OCI-LY1 (cell line): ENCODE measurements around the gene ITPK1.

Experiments used
- H2AFZ ChIP-seq: fragments of 200-600 bp; sonication (generic), shearing (Covaris generic); 2 replicates; pipeline ENCODE4 v1.6.0; 2014; ENCODE audit warnings: antibody characterized with exemption, mild to moderate bottlenecking, low read length
- H3F3A ChIP-seq: fragments of 200-600 bp; sonication (generic), shearing (Covaris generic); 2 replicates; pipeline ENCODE4 v1.6.0; 2014; ENCODE audit warnings: mild to moderate bottlenecking, antibody characterized with exemption, low read length, moderate library complexity; ENCODE audit not compliant: insufficient read depth
- H3K27ac ChIP-seq: fragments of 200-600 bp; sonication (generic); 2 replicates; pipeline ENCODE4 v1.5.1; 2014; ENCODE audit warnings: low read length, mixed run types, mild to moderate bottlenecking, low read depth; ENCODE audit not compliant: poor library complexity, severe bottlenecking
- H3K27me3 ChIP-seq: fragments of 200-600 bp; sonication (generic); 2 replicates; pipeline ENCODE4 v1.6.0; 2014; ENCODE audit warnings: antibody characterized with exemption, mild to moderate bottlenecking, low read length, moderate library complexity; ENCODE audit not compliant: insufficient read depth
- H3K36me3 ChIP-seq: fragments of 200-600 bp; sonication (generic); 2 replicates; pipeline ENCODE4 v1.6.1; 2014; ENCODE audit warnings: mild to moderate bottlenecking, antibody characterized with exemption, low read length, moderate library complexity, mixed read lengths; ENCODE audit not compliant: insufficient read depth
- H3K4me1 ChIP-seq: fragments of 200-600 bp; sonication (generic); 2 replicates; pipeline ENCODE4 v1.5.1; 2014; ENCODE audit warnings: mild to moderate bottlenecking, low read length, moderate library complexity; ENCODE audit not compliant: insufficient read depth, severe bottlenecking
- H3K4me2 ChIP-seq: fragments of 200-600 bp; sonication (generic), shearing (Covaris generic); 2 replicates; pipeline ENCODE4 v1.6.1; 2014; ENCODE audit warnings: low read length
- H3K4me3 ChIP-seq: fragments of 200-600 bp; sonication (generic); 2 replicates; pipeline ENCODE4 v1.5.1; 2014; ENCODE audit warnings: low read length, low read depth, mild to moderate bottlenecking, mixed read lengths; ENCODE audit not compliant: poor library complexity, severe bottlenecking
- H3K79me2 ChIP-seq: fragments of 200-600 bp; shearing (Covaris generic); 2 replicates; pipeline ENCODE4 v1.6.1; 2016; ENCODE audit warnings: mixed run types, low read length, mixed read lengths; ENCODE audit not compliant: insufficient read depth
- H3K9ac ChIP-seq: fragments of 200-600 bp; sonication (generic), shearing (Covaris generic); 2 replicates; pipeline ENCODE4 v1.6.1; 2014; ENCODE audit warnings: mild to moderate bottlenecking, low read length, mixed read lengths
- H3K9me2 ChIP-seq: fragments of 200-600 bp; sonication (generic), shearing (Covaris generic); 2 replicates; pipeline ENCODE4 v1.6.1; 2014; ENCODE audit warnings: low read depth, mild to moderate bottlenecking, low read length, mixed read lengths
- H3K9me3 ChIP-seq: fragments of 200-600 bp; shearing (Covaris generic); 2 replicates; pipeline ENCODE4 v1.6.1; 2014; ENCODE audit warnings: low read length, mixed read lengths
- H4K20me1 ChIP-seq: fragments of 200-600 bp; sonication (generic), shearing (Covaris generic); 2 replicates; pipeline ENCODE4 v1.6.0; 2016; ENCODE audit warnings: mild to moderate bottlenecking, low read length; ENCODE audit not compliant: insufficient read depth
- EZH2 ChIP-seq: fragments of 200-600 bp; sonication (generic), shearing (Covaris generic); IDR thresholded peaks from 2 replicates; pipeline ENCODE4 v1.8.0; 2017; ENCODE audit warnings: borderline replicate concordance, mixed run types, mild to moderate bottlenecking, antibody characterized with exemption, low read length, moderate library complexity, mixed read lengths
- TF ChIP-seq, protein P1 (sequence below): fragments of 200-600 bp; sonication (generic), shearing (Covaris generic); IDR thresholded peaks from 2 replicates; pipeline ENCODE4 v1.5.1; 2017; ENCODE audit warnings: mild to moderate bottlenecking, antibody characterized with exemption, low read length, moderate library complexity, mixed read lengths

ITPK1 gene

DNA sequence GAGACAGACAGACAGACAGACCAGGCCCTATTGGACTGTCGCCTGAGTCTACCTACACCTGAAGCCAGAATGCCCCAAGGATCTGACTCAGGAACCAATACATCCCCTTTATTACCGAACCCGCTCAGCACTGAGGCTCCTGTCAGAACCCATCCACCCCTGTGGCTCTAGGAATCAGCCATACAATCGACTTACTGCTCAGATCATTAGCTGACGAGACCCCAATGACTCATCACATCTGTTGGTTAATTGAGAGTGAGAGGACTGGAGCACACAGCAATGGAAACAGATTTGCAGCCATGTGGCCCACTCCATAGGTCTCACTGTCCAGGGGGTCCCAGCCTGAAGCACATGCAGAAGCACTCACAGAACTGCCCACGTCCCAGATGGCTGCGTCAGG is 15.2 kb downstream of the ITPK1 start:
- no peaks in the 10 kb centered on the region for H3K79me2 ChIP-seq

DNA sequence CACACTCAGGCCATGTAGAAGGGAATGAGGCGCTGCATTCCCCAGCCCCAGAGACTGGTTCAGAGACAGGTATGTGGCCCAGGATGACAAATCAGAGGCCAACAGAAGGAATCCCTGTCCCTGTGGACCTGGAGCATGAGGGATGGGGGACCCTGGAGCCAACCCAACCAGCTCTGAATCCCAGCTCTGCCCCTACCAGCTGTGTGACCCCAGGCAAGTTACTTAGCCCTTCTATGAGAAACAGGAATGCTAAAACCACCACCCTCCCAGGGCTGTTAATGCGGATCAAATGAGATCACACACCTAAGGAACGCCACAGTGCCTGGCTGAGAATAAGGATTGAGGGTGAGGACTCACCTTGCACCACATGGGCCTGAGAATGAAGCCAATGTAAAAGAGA is 15.6 kb downstream of the ITPK1 start:
- Histone ChIP-seq H2AFZ (no peak overlapping the region), H3K9me2 (no peaks in the 10 kb centered on the region), H3K4me1 (peaks cover 8% of the 10 kb centered on the region), H3K79me2 (no peaks in the 10 kb centered on the region), H3K9ac (no peak overlapping the region), H3K27me3 (no peaks in the 10 kb centered on the region), H3K27ac (no peak overlapping the region), H3K4me2 (no peak overlapping the region), H3K36me3 (no peaks in the 10 kb centered on the region), H3F3A (no peaks in the 10 kb centered on the region), H3K4me3 (no peak overlapping the region), H3K9me3 (no peaks in the 10 kb centered on the region), H4K20me1 (no peaks in the 10 kb centered on the region)
- TF ChIP-seq, protein P1, sequence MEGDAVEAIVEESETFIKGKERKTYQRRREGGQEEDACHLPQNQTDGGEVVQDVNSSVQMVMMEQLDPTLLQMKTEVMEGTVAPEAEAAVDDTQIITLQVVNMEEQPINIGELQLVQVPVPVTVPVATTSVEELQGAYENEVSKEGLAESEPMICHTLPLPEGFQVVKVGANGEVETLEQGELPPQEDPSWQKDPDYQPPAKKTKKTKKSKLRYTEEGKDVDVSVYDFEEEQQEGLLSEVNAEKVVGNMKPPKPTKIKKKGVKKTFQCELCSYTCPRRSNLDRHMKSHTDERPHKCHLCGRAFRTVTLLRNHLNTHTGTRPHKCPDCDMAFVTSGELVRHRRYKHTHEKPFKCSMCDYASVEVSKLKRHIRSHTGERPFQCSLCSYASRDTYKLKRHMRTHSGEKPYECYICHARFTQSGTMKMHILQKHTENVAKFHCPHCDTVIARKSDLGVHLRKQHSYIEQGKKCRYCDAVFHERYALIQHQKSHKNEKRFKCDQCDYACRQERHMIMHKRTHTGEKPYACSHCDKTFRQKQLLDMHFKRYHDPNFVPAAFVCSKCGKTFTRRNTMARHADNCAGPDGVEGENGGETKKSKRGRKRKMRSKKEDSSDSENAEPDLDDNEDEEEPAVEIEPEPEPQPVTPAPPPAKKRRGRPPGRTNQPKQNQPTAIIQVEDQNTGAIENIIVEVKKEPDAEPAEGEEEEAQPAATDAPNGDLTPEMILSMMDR = no peak
- TF ChIP-seq EZH2 = no peak

More for the DNA sequence above, 15.2 kb downstream of the ITPK1 start:
- Histone ChIP-seq H3K36me3 (no peaks in the 10 kb centered on the region), H3K4me1 (peaks cover 8% of the 10 kb centered on the region), H3K27me3 (no peaks in the 10 kb centered on the region), H3K4me2 (no peak overlapping the region), H3K27ac (no peak overlapping the region), H3K9me2 (no peaks in the 10 kb centered on the region), H3F3A (no peaks in the 10 kb centered on the region), H3K4me3 (no peak overlapping the region), H3K9ac (no peak overlapping the region), H3K9me3 (no peaks in the 10 kb centered on the region), H4K20me1 (no peaks in the 10 kb centered on the region), H2AFZ (no peak overlapping the region)
- TF ChIP-seq, protein P1 = no peak
- TF ChIP-seq EZH2 = no peak

DNA sequence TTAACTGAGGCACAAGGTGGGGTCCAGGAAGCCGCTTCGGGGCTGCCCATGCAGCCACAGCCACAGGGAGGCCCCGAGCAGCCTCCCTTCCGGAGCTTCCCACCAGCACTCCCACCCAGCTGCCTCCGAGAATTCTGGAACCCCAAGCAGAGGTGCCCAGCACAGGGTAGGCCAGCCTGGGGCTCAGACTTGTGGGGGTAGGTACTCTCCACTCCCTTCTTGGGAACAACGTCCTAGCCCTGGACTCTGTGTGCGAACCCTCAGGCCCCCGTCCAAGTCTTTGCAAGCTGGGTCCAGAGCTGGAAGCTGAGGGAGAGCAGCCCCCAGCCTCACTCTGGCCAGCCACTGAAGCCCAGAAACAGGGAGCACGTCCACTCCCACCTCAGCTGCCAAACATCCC is 16.1 kb downstream of the ITPK1 start:
- no peak overlapping the region for H3K9ac ChIP-seq
- no peaks in the 10 kb centered on the region for H3K27me3 ChIP-seq

More for the DNA sequence above, 16.1 kb downstream of the ITPK1 start:
- Histone ChIP-seq H3K4me3 (no peak overlapping the region), H3K4me1 (peaks cover 8% of the 10 kb centered on the region), H4K20me1 (no peaks in the 10 kb centered on the region), H2AFZ (no peak overlapping the region), H3F3A (no peaks in the 10 kb centered on the region), H3K79me2 (no peaks in the 10 kb centered on the region), H3K36me3 (no peaks in the 10 kb centered on the region), H3K4me2 (no peak overlapping the region), H3K9me3 (no peaks in the 10 kb centered on the region), H3K27ac (no peak overlapping the region), H3K9me2 (no peaks in the 10 kb centered on the region)
- TF ChIP-seq, protein P1 = no peak
- TF ChIP-seq EZH2 = no peak
